ENCODE data around the gene RHOG.

GRCh38 chr11:3876613-3877012 lies 35.9 kb upstream of the RHOG start:
- TF ChIP-seq BCOR (IDR thresholded peaks at IDR 0.05) = no peak
- no peak for TF ChIP-seq SAFB (IDR thresholded peaks at IDR 0.05; ENCODE audit: borderline replicate concordance, low read depth, low read length)
- no peak for TF ChIP-seq THAP12 (CRISPR knock-in tag; IDR thresholded peaks at IDR 0.05)
- TF ChIP-seq HBP1 (CRISPR knock-in tag; IDR thresholded peaks at IDR 0.05) = no peak
- TF ChIP-seq CEBPB (tag; IDR thresholded peaks at IDR 0.05) = no peak
- no peak for TF ChIP-seq REST (IDR thresholded peaks at IDR 0.05; ENCODE audit: borderline replicate concordance)
- no peak for TF ChIP-seq REST (CRISPR knock-in tag; IDR thresholded peaks at IDR 0.05; ENCODE audit: low read depth)
- TF ChIP-seq PHB2 (IDR thresholded peaks at IDR 0.05; ENCODE audit: low read depth) = no peak
- no peak for TF ChIP-seq NCOA1 (IDR thresholded peaks at IDR 0.05; ENCODE audit: low read depth)
- no peak for TF ChIP-seq SP1 (CRISPR knock-in tag; IDR thresholded peaks at IDR 0.05)
- TF ChIP-seq CTCF (IDR thresholded peaks at IDR 0.05 in 2 of 3, conservative IDR thresholded peaks at IDR 0.05 in 1 of 3; ENCODE audit: insufficient read depth in 2 of 3, low read depth in 1 of 3, low read length in 3 of 3) = no peak
- TF ChIP-seq JUNB (CRISPR knock-in tag; conservative IDR thresholded peaks at IDR 0.05) = no peak
- TF ChIP-seq POU5F1 (IDR thresholded peaks at IDR 0.05; ENCODE audit: borderline replicate concordance, low read depth, low read length, partially characterized antibody) = no peak
- TF ChIP-seq ZNF740 (CRISPR knock-in tag; IDR thresholded peaks at IDR 0.05) = no peak
- TF ChIP-seq ZNF740 (tag; IDR thresholded peaks at IDR 0.05) = no peak

All from K562 (cell line).